SHP77 (cell line): ENCODE data around the gene IL2RA.

Source experiments
- DNase-seq, 2 experiments: peaks; one replicate each; lab custom pipeline; 2025; lab: John Stamatoyannopoulos, UW

Gene IL2RA

GRCh38 chr10:6038071-6038631 lies 24.0 kb downstream of the IL2RA start:
- no peak for DNase-seq

GRCh38 chr10:6037422-6037821 lies 24.7 kb downstream of the IL2RA start:
- no peak for DNase-seq

DNA sequence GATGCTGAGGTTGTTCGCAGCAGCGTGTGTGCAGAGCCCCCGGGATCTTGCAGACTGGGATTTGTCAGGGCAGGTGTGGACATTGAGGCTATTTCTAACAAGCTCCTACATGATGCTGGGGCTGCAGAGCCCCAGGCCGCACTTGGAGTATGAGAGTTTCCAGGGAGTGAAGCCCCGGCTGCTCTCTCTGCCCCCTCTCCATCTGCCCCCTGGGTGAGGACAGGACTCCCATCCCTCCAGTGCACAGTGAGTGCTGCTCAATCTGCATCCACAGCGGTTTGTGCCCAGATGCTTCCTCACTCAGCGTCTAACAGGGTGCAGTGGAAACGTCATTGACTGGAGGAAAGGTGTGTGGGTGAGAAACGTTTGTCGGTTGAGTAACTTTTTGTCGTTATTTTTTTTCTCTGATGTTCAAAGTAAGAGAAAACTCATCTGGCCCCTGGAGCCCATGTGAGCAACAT lies 25.3 kb downstream of the IL2RA start:
- DNase-seq: no peak

GRCh38 chr10:6035931-6036575 lies 26.1 kb downstream of the IL2RA start:
- DNase-seq: no peak

GRCh38 chr10:6035101-6035834 lies 26.9 kb downstream of the IL2RA start:
- no peak for DNase-seq

- DNase-seq: no peak
Measured at GRCh38 chr10:6034371-6034770, 27.8 kb downstream of the IL2RA start.

DNA sequence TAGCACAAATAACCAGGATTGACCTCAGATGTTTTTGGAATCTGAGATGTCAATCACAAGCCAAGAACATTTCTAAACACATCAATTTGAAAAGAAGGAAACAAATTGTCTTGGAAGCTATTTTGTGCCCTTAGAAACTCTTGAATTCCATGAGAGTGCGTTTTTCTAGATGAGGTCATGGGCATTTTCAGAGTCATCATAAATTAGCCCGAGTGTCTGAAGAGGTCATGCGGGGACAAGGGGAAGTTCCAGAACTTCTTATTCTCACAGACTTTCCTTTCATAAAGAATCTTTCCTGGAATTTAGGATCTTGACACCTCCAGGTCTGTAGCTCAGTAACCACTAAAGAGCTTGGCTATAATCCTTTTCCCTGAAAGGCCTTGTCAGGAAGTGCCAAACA lies 28.2 kb downstream of the IL2RA start:
- DNase-seq: no peak

DNA sequence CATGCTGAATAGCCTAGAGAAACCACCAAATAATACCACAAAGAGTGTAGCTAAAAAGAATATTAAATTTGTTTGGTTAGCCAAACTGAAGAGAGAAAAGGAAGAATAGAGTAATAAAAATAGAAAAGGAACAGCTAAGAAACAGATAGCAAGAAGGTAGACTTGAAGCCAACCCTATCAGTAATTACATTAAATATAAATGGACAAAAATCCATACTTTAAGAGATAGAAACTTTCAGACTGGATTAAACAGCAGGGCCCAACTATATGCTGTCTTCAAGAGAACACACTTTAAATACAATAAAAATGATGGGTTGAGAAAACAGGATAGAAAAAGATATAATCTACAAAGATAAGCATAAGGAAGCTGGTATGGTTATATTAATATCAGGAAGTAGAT lies 31.2 kb downstream of the IL2RA start:
- no peak for DNase-seq

DNA sequence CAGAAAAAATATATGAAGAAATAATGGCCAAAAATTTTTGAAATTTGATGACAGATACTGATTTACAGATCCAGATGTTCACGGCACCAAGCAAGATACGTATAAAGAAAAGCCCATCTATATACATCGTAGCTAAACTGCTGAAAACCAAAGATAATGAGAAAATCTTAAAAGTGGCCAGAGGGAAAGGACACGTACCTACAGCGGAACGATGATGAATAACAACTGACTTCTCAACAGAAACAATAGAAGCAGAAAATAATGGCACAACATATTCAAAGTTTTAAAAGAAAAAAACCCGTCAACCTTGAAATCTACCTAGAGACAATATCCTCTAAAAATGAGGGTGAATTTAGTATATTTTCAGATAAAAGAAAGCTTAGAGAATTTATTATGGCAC lies 31.9 kb downstream of the IL2RA start:
- no peak for DNase-seq

DNA sequence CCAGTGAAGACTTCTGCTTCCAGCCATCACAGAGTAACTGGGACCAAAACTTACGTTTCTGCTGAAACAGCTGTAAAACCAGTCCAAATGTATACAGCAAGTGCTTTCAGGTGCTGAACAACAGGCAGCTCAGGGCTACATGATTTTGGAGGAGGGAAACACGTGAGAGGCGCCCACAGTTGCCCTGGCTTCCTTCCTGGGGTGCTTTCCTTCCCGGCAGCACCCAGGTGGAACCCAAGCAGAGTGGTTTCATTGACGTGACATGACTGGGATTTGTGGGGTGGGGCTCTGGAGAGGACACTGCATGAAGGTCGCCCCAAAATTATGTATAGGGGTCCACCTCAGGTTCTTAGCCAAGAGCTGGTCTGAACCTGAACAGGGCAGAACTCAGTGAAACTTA lies 34.2 kb downstream of the IL2RA start:
- no peak for DNase-seq

DNA sequence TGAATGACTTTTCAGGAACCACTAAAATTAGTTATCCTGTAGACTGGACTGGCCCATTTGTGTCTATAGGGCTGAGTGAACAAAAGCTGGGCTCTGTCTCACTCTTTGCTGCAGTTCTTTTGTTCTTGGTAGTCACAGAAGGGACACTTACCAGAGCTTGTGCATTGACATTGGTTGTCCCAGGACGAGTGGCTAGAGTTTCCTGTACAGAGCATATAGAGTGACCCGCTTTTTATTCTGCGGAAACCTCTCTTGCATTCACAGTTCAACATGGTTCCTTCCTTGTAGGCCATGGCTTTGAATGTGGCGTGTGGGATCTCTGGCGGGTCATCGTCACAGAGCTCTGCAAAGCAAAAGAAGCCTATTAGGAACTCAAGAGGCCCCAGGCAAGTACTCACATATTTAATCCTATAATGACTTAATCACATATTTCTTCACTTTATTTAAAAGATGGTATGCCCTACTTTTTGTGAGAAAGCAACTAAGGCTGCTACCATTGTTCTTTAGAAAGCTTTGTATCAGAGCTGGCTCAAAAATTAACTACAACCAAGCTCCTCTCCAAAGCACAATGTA lies 36.4 kb downstream of the IL2RA start:
- no peak for DNase-seq

DNA sequence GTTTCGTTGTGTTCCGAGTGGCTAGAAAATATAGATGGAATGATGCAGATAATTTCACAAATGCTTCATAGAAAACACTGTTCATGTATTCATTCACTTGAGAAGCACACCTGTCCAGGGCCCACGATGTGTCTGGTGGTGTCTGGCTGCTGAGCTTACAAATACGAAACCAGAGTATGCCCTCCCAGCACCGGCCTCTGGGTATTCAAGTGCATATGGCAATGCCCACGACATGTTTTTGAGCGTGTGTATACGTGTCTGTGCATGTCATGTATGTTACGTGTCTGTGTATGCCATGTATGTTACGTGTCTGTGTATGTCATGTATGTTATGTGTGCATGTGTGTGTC lies 37.9 kb downstream of the IL2RA start:
- DNase-seq: no peak

DNA sequence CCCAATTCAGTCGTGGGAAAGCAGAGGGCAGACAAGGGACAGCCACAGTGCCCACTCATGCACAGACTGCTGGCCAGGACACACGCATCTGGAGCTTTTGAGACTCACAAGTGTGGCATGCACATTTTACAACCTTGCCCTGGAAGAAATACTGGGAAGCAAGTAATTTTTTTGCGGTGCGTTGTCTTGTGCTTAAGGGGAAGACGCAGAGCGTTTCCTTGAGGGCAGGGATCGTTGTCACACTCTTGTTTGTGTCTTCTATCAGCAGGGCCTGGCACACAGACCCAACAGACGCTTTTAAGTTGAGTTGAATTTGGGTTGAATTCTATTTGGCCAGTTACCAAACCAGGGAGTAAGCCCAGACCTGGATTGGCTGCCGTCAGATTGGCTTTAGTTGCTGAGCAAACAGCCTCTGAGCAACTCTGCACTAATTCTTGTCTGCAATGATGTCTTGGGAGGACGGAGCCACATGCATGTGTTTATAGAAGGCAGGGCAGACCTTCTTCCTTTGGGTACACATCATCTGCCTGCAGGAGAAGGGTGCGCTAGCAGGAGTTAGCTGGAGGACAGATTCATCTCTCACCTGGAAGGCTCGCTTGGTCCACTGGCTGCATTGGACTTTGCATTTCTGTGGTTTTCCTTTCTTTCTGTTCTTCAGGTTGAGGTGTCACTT lies 38.4 kb downstream of the IL2RA start:
- DNase-seq: no peak

DNA sequence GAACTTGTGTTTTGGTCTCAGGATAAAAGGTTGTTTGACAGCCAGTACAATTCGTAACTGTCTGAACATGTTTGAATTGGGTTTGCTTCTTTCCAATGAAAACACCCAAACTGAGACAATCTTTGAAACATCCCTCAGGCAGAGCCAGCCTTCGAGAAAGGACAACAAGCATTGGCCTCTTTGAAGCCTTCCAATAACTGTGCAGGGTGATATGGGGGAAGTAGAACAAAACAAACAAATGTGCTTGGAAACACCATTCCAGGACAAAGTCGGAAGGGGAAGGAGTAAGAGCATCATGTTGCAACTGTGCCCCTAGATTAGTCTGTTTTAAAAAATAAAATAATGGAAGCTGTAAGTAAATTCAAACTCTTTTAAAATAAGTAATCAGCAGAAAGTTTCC lies 39.5 kb downstream of the IL2RA start:
- DNase-seq: no peak

DNA sequence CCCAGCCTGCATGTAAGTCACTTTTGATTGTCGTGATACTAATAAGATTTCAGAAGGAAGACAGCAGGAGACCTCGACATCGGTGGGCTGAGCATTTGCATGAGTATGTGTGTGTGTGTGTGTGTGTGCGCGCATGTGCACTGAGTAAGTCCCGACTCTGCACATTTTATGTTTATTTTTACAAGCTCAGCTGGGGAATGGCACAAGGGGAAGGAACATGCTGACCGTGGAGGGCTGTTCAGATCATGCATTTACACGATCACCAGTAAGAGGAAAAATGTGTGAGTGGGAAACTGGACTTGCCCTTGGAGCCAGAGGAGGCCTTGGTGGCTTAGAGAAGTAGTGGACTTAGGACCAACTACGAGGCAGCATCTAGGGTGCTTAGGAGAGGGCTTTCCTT lies 41.3 kb downstream of the IL2RA start:
- no peak for DNase-seq

GRCh38 chr10:6019796-6020195 lies 42.4 kb downstream of the IL2RA start:
- no peak for DNase-seq

DNA sequence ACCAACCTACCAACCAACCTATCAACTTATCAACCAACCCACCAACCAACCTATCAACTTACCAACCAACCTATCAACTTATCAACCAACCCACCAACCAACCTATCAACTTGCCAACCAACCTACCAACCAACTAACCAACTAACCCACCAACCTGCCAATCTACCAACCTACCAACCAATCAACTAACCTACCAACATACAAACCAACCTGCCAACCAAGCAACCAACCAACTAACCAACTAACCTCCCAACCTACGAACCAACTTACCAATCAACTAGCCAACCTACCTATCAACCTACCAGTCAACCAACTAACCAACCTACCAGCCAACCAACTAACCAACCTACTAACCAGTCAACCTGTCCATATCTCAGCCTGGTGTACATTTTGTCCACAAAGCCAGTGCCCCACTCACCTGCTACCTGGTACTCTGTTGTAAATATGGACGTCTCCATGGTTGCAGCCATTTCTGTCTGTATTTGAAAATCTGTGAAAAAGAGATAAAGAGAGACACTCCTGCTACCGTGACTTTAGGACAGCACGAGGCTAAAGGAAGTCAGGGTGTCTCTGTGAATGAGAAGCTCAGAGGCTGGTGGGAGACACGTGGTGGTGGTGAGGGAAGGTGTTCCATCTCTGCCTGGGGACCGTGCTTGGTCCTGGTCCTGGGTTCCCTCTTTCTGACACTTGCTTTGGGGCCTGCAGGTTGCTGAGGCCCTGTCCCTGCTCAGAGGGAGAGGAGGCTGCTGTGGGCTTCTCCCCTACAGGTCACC lies 43.0 kb downstream of the IL2RA start:
- no peak for DNase-seq

DNA sequence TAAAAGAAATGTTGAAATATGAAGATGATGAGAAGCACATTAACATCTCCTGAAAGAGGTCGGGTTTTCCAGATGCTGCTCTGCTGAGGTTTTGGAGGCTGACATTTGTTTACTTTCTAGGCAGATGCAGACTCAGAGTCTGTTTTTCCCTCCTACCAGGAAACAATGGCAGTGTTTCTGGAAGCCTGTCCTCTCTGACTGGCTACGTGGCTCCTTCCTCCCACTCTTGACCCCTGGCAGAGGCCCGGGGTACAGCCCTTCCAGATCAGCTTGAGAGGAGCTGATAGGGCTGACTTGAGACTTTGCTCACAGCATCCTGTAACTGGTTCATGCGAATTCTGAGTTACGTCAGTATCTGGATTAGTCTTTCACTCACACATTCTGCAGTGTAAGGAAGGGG lies 43.7 kb downstream of the IL2RA start:
- DNase-seq: no peak

DNA sequence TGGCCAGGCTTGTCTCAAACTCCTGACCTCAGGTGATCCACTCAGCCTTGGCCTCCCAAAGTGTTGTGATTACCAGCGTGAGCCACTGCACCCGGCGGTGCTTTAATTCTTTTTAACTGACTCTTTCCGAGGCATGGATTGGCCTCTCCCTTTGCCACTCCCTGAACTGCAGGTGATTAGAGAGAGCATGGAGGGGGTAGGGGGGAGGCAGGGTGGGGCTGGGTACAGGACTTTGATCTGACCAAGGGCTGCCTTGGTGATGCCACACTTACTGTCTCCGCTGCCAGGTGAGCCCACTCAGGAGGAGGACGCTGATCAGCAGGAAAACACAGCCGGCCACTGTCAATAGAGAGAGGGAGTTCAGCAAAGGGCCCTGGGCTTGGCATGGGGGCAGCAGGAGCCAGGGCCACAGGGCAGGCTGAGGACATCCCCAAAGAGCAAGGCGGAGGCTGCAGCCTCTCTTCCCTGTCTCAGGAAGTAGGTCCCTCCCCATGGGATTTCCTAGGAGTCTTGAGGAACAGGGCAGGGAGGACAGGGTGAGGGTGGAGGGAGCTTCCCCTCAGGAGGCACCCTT lies 44.3 kb downstream of the IL2RA start:
- no peak for DNase-seq

DNA sequence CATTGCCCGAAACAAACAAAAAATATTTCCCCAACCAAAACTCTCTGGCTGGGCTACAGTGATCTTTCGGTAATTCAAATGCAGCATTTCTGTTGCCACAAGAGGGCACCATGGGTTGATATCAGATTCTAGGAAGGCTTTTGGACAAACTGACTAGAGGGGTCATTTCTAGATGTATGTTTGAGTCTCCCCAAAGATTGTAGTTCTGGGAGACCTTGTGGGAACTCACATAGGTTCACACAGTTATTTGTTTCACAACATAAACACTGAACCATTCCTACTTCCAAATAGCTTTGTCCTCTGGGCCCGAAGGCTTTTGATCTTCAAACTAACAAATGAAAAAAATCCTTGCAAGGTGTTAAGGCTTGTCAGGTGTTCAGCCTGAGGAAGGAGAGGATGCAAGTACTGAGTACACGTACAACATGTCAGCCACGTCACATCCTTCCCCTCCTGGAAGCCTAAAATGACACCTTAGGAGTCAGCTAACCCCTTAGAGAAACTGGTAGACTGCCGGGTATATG lies 47.9 kb downstream of the IL2RA start:
- DNase-seq: peak; percentile 5 to 23
